ENCODE results near the gene SP1.

The SP1 gene

GRCh38 chr12:53336181-53336681, 43.7 kb upstream of the SP1 start, which contains the start of gene SP7:
Gene SP7 (minus strand): TSS chr12:53336354. CDS start chr12:53335646, 708 bp downstream.
- H3K4me3 ChIP-seq (ENCODE audit: low read depth, low read length) = no peak within 1 kb of the TSS
- no peak for TF ChIP-seq CTCF (IDR thresholded peaks at IDR 0.05; ENCODE audit: low read depth, low read length, missing control alignments)
- in situ Hi-C loops (cut with HindIII; ENCODE audit: low sequenced_read_pairs) = no loop called here
- no peak for DNase-seq (ENCODE audit: low read depth)

DNA sequence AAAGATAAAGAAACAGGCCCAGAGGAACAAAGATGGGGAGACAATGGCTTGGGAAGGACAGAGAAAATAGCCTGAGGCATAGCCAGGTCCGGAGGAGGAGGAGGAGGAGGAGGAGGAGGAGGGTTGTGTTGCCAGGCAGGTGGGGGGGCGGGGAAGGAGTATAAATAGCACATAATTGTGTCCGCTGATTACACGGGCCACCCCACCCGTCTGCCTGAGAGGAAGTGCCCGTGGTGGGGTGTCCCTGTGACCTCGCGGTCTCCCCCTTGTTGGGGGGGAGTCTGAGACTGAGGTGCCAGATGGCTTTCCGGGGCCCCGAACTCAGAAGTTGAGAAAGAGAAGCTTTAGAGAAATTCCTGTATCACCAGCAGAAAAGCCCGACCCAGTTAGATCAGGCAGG, 42.0 kb upstream of the SP1 start:
- in situ Hi-C loops (cut with HindIII; ENCODE audit: low sequenced_read_pairs) = no loop called here
- TF ChIP-seq CTCF (IDR thresholded peaks at IDR 0.05; ENCODE audit: low read depth, low read length, missing control alignments) = no peak
- no peak overlapping the region for H3K4me3 ChIP-seq (ENCODE audit: low read depth, low read length)
- DNase-seq (ENCODE audit: low read depth) = no peak

GRCh38 chr12:53338916-53339315, 41.1 kb upstream of the SP1 start:
- in situ Hi-C loops (cut with HindIII; ENCODE audit: low sequenced_read_pairs) = no loop called here
- H3K4me3 ChIP-seq (ENCODE audit: low read depth, low read length) = no peak overlapping the region
- TF ChIP-seq CTCF (IDR thresholded peaks at IDR 0.05; ENCODE audit: low read depth, low read length, missing control alignments) = no peak
- DNase-seq (ENCODE audit: low read depth) = no peak

DNA sequence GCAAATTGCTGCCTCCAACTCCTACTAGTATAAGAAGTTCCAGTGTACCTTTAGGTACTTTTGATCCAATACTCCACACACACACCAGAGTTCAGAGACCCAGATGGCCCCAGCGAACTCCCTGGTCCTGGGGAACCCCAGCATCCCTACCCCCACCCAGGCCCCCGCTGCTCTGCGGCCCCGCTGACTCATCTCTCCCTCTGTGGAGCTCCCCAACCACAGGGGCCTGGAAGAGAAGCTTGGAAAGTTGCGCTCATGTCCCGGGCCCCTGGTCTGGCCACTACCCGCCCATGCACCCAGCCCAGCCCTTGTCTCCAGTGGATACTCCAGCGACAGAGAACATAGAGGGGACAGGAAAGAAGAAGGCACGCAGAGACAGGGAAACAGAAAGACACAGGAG, 39.6 kb upstream of the SP1 start:
- in situ Hi-C loops (cut with HindIII; ENCODE audit: low sequenced_read_pairs) = no loop called here
- DNase-seq (ENCODE audit: low read depth) = no peak
- no peak for TF ChIP-seq CTCF (IDR thresholded peaks at IDR 0.05; ENCODE audit: low read depth, low read length, missing control alignments)
- H3K4me3 ChIP-seq (ENCODE audit: low read depth, low read length) = no peak overlapping the region

DNA sequence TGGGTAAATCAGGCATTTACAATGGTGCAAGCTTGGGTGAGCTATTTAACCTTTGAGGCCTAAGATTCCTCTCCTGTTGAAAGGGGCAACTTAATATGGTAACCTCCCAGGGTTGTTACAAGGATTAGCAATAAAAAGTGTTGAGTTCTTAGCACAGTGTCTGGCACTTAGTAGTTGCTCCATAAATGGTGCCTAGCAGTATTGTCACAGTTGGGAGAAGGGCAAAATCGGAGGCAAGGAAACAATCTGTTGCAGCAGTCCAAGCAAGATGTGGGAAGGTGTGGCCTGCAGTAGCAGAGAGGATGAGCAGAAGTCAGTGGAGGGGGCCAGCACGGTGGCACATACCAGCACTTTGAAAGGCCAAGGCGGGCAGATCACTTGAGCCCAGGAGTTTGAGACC, 36.5 kb upstream of the SP1 start:
- in situ Hi-C loops (cut with HindIII; ENCODE audit: low sequenced_read_pairs) = no loop called here
- H3K4me3 ChIP-seq (ENCODE audit: low read depth, low read length) = no peak overlapping the region
- no peak for TF ChIP-seq CTCF (IDR thresholded peaks at IDR 0.05; ENCODE audit: low read depth, low read length, missing control alignments)
- no peak for DNase-seq (ENCODE audit: low read depth)

- no peak for TF ChIP-seq CTCF (IDR thresholded peaks at IDR 0.05; ENCODE audit: low read depth, low read length, missing control alignments)
- no peak overlapping the region for H3K4me3 ChIP-seq (ENCODE audit: low read depth, low read length)
- no peak for DNase-seq (ENCODE audit: low read depth)
- in situ Hi-C loops (cut with HindIII; ENCODE audit: low sequenced_read_pairs) = no loop called here
Measured at GRCh38 chr12:53343969-53344368, 36.0 kb upstream of the SP1 start.

GRCh38 chr12:53344487-53344823, 35.5 kb upstream of the SP1 start:
- DNase-seq (ENCODE audit: low read depth) = no peak
- no peak for TF ChIP-seq CTCF (IDR thresholded peaks at IDR 0.05; ENCODE audit: low read depth, low read length, missing control alignments)
- H3K4me3 ChIP-seq (ENCODE audit: low read depth, low read length) = no peak overlapping the region
- in situ Hi-C loops (cut with HindIII; ENCODE audit: low sequenced_read_pairs) = no loop called here
